DOHH2 (cell line): ENCODE results near the gene NTNG2.
A peak's percentile ranks its signal among the peaks of the same experiment; 100 is the strongest.

Source experiments
- H3F3A ChIP-seq: fragments of 200-600 bp; sonication (generic), shearing (Covaris generic); 2 replicates; pipeline ENCODE4 v1.6.0; 2016; ENCODE audit warnings: antibody characterized with exemption, mild to moderate bottlenecking; ENCODE audit not compliant: control insufficient read depth, insufficient read depth
- H3K27ac ChIP-seq: fragments of 200-600 bp; sonication (generic); 2 replicates; pipeline ENCODE4 v1.5.1; 2014; ENCODE audit warnings: low read depth, mild to moderate bottlenecking, low read length, moderate library complexity
- H3K27me3 ChIP-seq: fragments of 200-600 bp; sonication (generic); 2 replicates; pipeline ENCODE4 v1.6.1; 2014; ENCODE audit warnings: mild to moderate bottlenecking, low read length, mixed read lengths; ENCODE audit not compliant: control insufficient read depth
- H3K36me3 ChIP-seq: fragments of 200-600 bp; sonication (generic); 2 replicates; pipeline ENCODE4 v1.6.1; 2014; ENCODE audit warnings: mild to moderate bottlenecking, low read length, moderate library complexity, mixed read lengths; ENCODE audit not compliant: control insufficient read depth
- H3K4me1 ChIP-seq: fragments of 200-600 bp; sonication (generic); 2 replicates; pipeline ENCODE4 v1.6.1; 2014; ENCODE audit warnings: mild to moderate bottlenecking, low read length, mixed read lengths; ENCODE audit not compliant: control insufficient read depth
- H3K4me2 ChIP-seq: fragments of 200-600 bp; sonication (generic); 2 replicates; pipeline ENCODE4 v1.6.0; 2014; ENCODE audit warnings: mild to moderate bottlenecking, low read length, moderate library complexity
- H3K4me3 ChIP-seq: fragments of 200-600 bp; sonication (generic); 2 replicates; pipeline ENCODE4 v1.5.1; 2014; ENCODE audit warnings: mild to moderate bottlenecking, low read length, mixed read lengths
- H3K79me2 ChIP-seq: fragments of 200-600 bp; sonication (generic); 2 replicates; pipeline ENCODE4 v1.6.1; 2014; ENCODE audit warnings: mild to moderate bottlenecking, low read length, mixed read lengths; ENCODE audit not compliant: control insufficient read depth
- H3K9me2 ChIP-seq: fragments of 200-600 bp; sonication (generic); replicated peaks from 2 replicates; pipeline ENCODE4 v1.6.1; 2014; ENCODE audit warnings: mild to moderate bottlenecking, low read length, mixed read lengths; ENCODE audit not compliant: control insufficient read depth
- H3K9me3 ChIP-seq: fragments of 200-600 bp; sonication (generic); 2 replicates; pipeline ENCODE4 v1.6.1; 2014; ENCODE audit warnings: antibody characterized with exemption, low read length, mixed read lengths; ENCODE audit not compliant: control insufficient read depth, insufficient read depth
- H4K20me1 ChIP-seq: fragments of 200-600 bp; sonication (generic); 2 replicates; pipeline ENCODE4 v1.6.0; 2014; ENCODE audit warnings: low read depth, mild to moderate bottlenecking, antibody characterized with exemption, low read length, moderate library complexity; ENCODE audit not compliant: control insufficient read depth, insufficient read depth
- EZH2phosphoT487 ChIP-seq: fragments of 200-600 bp; sonication (generic); IDR thresholded peaks from 2 replicates; pipeline ENCODE4 v1.6.1; 2017; ENCODE audit warnings: borderline replicate concordance, mild to moderate bottlenecking, antibody characterized with exemption, low read length, moderate library complexity, mixed read lengths
- TF ChIP-seq, protein P1 (sequence below): fragments of 200-600 bp; sonication (generic); IDR thresholded peaks from one replicate; pipeline ENCODE4 v1.5.1; 2014; ENCODE audit warnings: antibody characterized with exemption, mild to moderate bottlenecking, low read depth, low read length; ENCODE audit not compliant: poor library complexity, severe bottlenecking

NTNG2 gene

DNA sequence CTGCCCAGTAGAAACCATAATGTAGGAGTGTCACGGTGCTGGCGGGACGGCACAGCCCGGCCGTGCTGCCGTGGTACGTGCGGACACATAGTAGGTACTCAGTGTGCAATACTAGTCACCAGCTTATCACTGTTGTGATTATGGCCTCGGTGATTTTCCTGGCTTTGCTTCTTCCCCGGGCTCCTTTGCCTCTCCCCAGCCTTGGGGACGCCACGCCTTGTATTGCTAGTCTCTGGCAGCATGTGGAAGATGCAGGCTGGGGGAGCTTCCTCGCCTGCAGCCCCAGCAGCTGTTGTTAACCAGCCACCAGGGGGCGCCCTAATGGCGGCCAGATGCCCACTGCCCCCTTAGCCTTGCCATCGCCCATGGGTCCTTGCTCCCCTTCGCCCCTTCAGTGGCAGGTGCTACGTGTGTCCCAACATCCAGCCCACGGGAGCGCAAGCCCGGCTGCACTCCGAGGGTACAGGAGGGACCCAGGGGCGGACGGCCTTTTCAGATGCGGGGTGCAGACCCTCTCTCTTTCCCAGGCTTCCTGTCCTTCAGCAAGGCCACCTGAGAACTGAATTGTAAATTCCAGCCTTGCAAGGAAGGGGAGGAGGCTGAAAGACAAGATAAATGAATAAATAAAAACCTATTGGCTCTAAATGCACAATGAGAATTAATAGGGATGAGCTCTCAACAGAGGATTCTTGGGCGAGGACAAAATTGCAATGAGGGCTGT lies 8.0 kb downstream of the NTNG2 start:
- no peak overlapping the region for H3K4me3 ChIP-seq
- peaks cover 26% of the 10 kb centered on the region for H3K27me3 ChIP-seq
- no peaks in the 10 kb centered on the region for H3K9me3 ChIP-seq
- H3K36me3 ChIP-seq = no peaks in the 10 kb centered on the region
- H3K4me1 ChIP-seq = no peaks in the 10 kb centered on the region
- H3F3A ChIP-seq = no peaks in the 10 kb centered on the region
- no peaks in the 10 kb centered on the region for H3K9me2 ChIP-seq
- no peaks in the 10 kb centered on the region for H3K79me2 ChIP-seq
- TF ChIP-seq EZH2phosphoT487 = no peak
- TF ChIP-seq, protein P1, sequence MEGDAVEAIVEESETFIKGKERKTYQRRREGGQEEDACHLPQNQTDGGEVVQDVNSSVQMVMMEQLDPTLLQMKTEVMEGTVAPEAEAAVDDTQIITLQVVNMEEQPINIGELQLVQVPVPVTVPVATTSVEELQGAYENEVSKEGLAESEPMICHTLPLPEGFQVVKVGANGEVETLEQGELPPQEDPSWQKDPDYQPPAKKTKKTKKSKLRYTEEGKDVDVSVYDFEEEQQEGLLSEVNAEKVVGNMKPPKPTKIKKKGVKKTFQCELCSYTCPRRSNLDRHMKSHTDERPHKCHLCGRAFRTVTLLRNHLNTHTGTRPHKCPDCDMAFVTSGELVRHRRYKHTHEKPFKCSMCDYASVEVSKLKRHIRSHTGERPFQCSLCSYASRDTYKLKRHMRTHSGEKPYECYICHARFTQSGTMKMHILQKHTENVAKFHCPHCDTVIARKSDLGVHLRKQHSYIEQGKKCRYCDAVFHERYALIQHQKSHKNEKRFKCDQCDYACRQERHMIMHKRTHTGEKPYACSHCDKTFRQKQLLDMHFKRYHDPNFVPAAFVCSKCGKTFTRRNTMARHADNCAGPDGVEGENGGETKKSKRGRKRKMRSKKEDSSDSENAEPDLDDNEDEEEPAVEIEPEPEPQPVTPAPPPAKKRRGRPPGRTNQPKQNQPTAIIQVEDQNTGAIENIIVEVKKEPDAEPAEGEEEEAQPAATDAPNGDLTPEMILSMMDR = peak; percentile 99
- H4K20me1 ChIP-seq = no peaks in the 10 kb centered on the region
- H3K27ac ChIP-seq = no peak overlapping the region
- H3K4me2 ChIP-seq = no peak overlapping the region

DNA sequence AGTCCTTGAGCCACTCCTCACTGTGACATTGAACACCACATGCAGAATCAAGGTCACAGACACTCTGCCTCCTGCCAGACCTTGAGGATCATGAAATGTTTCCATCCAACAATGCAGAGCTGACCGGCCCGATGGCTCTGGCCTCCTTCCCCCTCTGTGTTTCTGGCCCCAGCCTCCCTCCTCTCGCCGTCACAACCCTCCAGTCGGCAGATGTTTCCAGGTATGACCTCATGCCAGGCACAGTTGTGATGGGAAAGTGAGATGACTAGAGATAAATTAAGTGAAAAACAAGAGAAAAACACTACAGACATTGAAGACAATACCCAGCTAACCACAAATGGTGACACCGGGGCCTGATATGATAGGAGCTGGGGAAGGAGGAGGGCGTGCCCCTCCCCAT lies 9.8 kb downstream of the NTNG2 start:
- H3K4me1 ChIP-seq = no peaks in the 10 kb centered on the region
- TF ChIP-seq EZH2phosphoT487 = no peak
- TF ChIP-seq, protein P1 = no peak
- H4K20me1 ChIP-seq = no peaks in the 10 kb centered on the region
- H3K36me3 ChIP-seq = no peaks in the 10 kb centered on the region
- H3K27me3 ChIP-seq = peaks cover 10% of the 10 kb centered on the region
- H3K9me3 ChIP-seq = no peaks in the 10 kb centered on the region
- H3K27ac ChIP-seq = no peak overlapping the region
- H3K4me2 ChIP-seq = no peak overlapping the region
- no peaks in the 10 kb centered on the region for H3K9me2 ChIP-seq
- no peaks in the 10 kb centered on the region for H3F3A ChIP-seq
- no peak overlapping the region for H3K4me3 ChIP-seq
- H3K79me2 ChIP-seq = no peaks in the 10 kb centered on the region

- H3K27me3 ChIP-seq = peaks cover 6% of the 10 kb centered on the region; the same call in 1 of the 2 replicates
- H3K4me3 ChIP-seq = no peak overlapping the region
- H3K9me2 ChIP-seq = no peaks in the 10 kb centered on the region
- no peaks in the 10 kb centered on the region for H3K4me1 ChIP-seq
- no peak overlapping the region for H3K27ac ChIP-seq
- TF ChIP-seq, protein P1 = no peak
- no peak for TF ChIP-seq EZH2phosphoT487
- H4K20me1 ChIP-seq = no peaks in the 10 kb centered on the region
- no peaks in the 10 kb centered on the region for H3K9me3 ChIP-seq
- no peak overlapping the region for H3K4me2 ChIP-seq
- no peaks in the 10 kb centered on the region for H3K36me3 ChIP-seq
- no peaks in the 10 kb centered on the region for H3F3A ChIP-seq
- H3K79me2 ChIP-seq = no peaks in the 10 kb centered on the region
These were observed 10.3 kb downstream of the NTNG2 start for GRCh38 chr9:132172185-132172584.
